Hair follicle dermal papilla cell (primary cell): ENCODE measurements around the gene CILP2. TPM values are rescaled to one million over a fixed set of nuclear protein-coding genes. Genes with fewer than 3 reads are reported as not detected.

ENCODE experiments used
- total RNA-seq: library from RNA; depleted of rRNA; stranded (reverse); fragments of >200 nt; gene quantifications from 2 replicates; pipeline ENCODE4 v1.2.3, GENCODE V29; 2012

Gene CILP2
- total RNA-seq = 0.32 and 0.36 TPM in 2 replicates

GRCh38 chr19:19538061-19538784 lies at the start of gene CILP2:
TSS of gene CILP2 (plus strand) at chr19:19538265. CDS start at chr19:19538350, 85 bp downstream.

GRCh38 chr19:19514881-19515641 lies 23.0 kb upstream of the CILP2 start, which contains the start of gene TSSK6:
TSS of gene TSSK6 (minus strand) at chr19:19515548. CDS start at chr19:19515427, 121 bp downstream.

GRCh38 chr19:19515642-19516519 lies 22.2 kb upstream of the CILP2 start, which contains the start of gene NDUFA13:
TSS of gene NDUFA13 (plus strand) at chr19:19516225. CDS start at chr19:19516239, 14 bp downstream.

GRCh38 chr19:19528721-19529490 lies 9.2 kb upstream of the CILP2 start, which contains the start of gene YJEFN3:
TSS of gene YJEFN3 (plus strand) at chr19:19528911. CDS start at chr19:19528933, 22 bp downstream.

Other genes with a start within 250 kb of the CILP2 start
- gene SUGP1, start 217.8 kb upstream of the CILP2 start, total RNA-seq = 32.0 and 34.6 TPM in 2 replicates
- 56.7 and 65.2 TPM in 2 replicates for gene MAU2, start 217.4 kb upstream of the CILP2 start, total RNA-seq
- 48.4 and 51.9 TPM in 2 replicates for gene GATAD2A, start 132.6 kb upstream of the CILP2 start, total RNA-seq
- gene TSSK6, start 22.7 kb upstream of the CILP2 start, total RNA-seq = 1.3 and 2.2 TPM in 2 replicates
- gene NDUFA13, start 22.0 kb upstream of the CILP2 start, total RNA-seq = 32.7 and 107 TPM in 2 replicates
- 0.24 and 0.49 TPM in 2 replicates for gene YJEFN3, start 9.4 kb upstream of the CILP2 start, total RNA-seq
- gene PBX4, start 80.4 kb downstream of the CILP2 start, total RNA-seq = 3.4 and 4.4 TPM in 2 replicates
- 3.5 and 3.7 TPM in 2 replicates for gene LPAR2, start 90.0 kb downstream of the CILP2 start, total RNA-seq
- gene GMIP, start 105.4 kb downstream of the CILP2 start, total RNA-seq = 11.4 and 11.5 TPM in 2 replicates
- gene ATP13A1, start 125.4 kb downstream of the CILP2 start, total RNA-seq = 69.1 and 72.5 TPM in 2 replicates
- 4.9 and 5.5 TPM in 2 replicates for gene ZNF101, start 130.6 kb downstream of the CILP2 start, total RNA-seq
- 5.5 and 6.0 TPM in 2 replicates for gene ZNF14, start 194.8 kb downstream of the CILP2 start, total RNA-seq